ENCODE results near the gene CATSPERZ. TPM values are rescaled to one million over a fixed set of nuclear protein-coding genes. Genes with fewer than 3 reads are reported as not detected.
A peak's percentile ranks its signal among the peaks of the same experiment; 100 is the strongest.

The CATSPERZ gene
- total RNA-seq, 1 donor from 2014 or later: 0.29 TPM

DNA sequence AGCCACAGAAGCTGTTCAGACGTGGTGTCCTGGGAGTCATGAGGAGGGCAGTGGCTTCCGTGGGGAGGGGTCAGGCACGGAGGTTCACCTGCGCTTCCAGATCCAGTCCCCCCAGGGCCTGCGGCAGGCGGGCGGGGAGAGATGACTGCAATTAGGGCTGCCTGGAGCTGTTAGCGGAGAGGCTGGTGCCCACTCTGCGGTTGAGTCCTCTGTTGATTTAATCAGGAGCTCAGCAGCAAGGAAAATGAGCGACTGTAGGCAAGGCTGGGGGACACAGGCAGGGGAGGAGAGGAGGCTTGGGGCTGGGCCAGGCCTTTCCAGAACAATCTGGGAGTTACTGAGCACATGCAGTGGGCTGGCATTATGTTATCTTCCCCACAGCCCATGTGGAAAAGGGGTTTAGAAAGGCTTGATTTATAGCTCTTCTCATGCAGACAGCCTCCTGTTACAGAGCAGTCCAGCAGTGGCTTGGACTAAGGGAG is 35.7 kb upstream of the CATSPERZ start:
- no peak for DNase-seq (ENCODE audit: low spot score)

DNA sequence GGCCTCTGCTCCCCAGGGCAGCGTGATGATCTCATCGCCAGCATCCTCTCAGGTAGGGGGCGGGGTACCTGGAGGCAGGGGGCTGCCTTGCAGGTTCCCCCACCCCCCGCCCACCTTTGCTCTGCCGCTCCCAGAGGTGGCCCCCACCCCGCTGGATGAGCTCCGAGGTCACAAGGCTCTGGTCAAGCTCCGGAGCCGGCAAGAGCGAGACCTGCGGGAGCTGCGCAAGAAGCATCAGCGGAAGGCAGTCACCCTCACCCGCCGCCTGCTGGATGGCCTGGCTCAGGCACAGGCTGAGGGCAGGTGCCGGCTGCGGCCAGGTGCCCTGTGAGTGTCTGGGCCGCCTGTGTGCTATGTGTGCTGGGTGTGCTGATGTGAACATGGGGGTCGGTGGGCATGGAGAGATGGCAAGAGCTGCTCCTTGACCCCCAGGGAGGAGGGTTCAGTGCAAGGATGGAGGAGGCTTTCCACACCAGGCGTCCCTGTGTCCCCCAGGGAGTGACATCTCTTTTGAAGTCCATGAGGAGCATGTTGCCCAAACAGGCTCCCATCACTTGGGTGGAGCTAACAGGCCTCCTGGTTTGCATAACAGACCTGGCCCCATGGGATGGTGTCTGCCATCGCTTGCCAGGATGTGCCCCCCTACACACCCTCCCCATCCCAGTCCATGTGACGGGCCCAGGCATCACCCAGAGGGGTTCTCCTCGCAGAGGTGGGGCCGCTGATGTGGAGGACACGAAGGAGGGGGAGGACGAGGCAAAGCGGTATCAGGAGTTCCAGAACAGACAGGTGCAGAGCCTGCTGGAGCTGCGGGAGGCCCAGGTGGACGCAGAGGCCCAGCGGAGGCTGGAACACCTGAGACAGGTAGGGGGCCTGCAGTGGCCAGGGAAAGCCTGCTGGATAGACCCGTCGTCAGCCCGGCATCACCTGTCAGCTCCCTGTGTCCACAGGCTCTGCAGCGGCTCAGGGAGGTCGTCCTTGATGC is 34.7 kb upstream of the CATSPERZ start:
- DNase-seq (ENCODE audit: low spot score): no peak

DNA sequence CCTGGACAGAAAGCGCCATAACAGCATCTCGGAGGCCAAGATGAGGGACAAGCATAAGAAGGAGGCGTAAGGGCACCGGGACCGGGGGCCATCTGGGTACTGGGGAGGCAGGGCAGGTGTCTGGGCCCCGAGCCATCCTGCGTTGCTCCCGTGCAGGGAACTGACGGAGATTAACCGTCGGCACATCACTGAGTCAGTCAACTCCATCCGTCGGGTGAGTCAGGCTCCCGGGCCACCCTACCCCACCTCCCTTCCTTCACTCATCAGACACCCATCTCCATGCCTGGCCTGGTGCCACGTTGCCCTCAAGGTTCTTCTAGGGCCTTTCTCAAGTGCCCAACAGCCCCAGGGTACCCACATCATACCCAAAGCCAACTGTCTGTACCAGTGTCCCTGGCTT is 33.8 kb upstream of the CATSPERZ start:
- DNase-seq (ENCODE audit: low spot score): no peak

DNA sequence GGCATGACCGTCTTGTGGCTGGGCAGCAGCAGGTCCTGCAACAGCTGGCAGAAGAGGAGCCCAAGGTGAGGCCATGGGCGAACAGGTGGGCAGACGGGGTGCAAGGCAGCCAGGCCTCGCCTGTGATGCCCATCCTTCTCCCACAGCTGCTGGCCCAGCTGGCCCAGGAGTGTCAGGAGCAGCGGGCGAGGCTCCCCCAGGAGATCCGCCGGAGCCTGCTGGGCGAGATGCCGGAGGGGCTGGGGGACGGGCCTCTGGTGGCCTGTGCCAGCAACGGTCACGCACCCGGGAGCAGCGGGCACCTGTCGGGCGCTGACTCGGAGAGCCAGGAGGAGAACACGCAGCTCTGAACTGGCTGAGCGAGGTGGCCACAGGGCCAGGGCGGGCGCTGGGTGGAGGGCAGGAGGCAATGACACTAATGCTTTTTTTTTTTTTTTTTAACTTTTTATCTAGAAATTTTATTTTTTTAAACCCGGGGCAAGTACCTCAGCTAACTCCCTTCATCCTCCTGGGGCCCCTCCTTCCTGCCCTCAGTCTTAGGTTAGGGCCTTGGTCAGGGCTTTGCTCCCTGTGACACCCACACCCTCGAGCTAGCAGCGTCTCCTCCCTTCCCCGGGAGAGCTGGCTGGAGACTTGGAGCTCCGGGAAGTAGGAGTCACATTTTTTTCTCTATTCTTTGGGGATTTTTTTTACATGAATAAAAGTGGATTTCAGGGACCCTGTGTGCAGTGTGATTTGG is 32.8 kb upstream of the CATSPERZ start:
- no peak for DNase-seq (ENCODE audit: low spot score)

DNA sequence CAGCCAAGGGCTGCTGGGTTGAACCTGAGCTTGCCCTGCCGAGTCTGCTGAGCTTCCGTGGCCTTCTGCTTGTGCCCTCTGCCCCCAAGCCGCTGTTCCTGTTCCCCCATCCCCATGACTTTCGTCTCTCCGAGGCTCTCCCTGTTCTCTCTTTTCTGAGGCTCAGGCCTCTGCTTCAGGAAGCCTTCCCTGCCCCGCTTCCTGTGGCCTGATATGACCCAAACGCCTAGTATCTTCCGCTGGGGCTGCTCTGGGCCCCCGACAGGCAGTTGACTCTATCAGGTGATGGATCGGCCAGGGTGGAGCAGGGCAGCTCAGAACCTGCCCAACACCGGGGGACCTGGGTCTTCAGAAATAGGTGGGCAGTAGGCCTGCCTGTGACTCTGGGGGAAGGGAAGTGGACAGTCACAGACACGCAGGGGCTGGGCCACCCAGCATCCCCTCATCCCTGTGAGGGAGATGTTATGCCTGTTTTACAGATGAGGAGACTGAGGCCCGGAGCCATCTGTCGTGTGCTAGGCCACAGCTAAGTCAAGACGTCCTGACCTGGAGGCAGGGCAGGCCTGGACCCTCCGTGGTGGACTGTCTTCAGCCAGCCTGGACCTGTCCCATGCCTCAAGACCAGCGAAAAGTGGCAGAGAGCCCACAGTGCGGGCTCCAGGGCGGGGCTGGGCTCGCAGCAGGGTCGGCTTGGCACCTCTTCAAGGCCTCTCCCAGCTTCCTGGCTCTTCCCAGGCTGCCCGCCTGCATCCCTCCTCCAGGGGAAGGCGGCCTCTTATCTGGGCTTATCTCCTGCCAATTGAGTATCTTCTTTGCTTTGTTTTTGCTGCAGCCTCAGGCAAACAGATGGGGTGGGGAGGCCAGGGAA is 31.9 kb upstream of the CATSPERZ start:
- peak; percentile 73 for DNase-seq (ENCODE audit: low spot score)

DNA sequence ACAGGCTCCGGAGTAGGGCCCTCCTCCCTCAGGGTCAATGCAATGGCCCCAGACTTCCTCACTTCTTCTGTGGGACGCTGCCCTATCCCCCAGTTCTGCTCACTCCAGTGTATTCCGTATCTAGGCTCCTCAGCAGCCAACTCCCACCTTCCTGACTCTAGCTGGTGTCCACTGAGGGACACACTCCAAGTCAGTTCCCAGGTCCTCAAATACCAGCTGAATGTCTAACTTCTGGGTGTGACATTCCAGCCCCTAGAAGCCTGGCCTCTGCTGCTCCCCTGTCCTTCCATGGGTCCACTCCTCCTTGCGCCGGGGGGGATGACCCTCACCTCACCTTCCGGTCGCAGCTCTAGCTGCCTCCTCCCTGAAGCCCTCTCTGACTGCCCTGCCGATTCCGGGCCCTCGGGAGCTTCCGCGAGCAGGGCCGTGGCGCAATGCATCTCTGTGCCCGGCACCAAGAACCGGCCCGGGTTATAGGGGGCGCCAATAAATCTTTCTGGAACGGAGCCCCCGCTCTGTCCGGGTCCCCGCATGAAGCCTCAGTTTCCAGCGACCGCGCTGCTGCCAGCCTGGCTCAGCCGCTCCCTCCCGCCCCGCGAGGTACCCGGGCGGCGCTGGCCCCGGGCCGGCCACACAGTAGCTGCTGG is 31.1 kb upstream of the CATSPERZ start:
- DNase-seq (ENCODE audit: low spot score): peak; percentile 47

DNA sequence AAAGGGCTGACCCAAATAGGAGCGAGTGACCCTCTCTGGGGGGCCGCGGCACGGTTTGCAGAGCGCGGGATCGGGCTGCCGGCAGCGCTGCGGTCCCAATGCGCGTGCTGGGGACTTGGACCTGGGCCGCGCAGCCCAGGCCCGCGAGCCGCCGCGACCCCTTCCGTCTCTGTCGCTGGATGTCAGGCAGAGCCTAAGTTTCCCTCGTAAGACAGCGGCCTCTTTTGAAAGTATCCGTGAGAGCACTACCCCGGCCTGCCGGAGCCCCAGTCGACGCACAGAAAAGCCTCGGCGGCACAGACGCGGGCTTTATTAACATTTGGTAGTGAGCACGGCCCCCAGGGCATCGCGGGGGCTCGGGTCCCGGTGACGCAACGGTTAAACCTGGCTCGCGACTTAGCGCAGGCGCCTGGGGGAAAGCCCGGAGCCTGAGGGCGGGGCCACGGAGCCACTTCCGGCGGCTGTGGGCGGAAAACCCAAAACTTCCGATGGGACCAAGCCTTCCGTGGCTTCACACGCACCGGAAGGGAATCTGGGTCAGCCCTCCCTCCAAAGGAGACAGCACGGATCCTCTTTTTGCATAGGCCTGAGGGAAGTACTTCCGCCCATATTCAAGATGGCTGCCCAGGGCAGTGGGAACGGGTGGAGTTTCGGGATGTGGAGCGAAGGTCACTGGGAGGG is 30.5 kb upstream of the CATSPERZ start:
- peak; percentile 98 for DNase-seq (ENCODE audit: low spot score)

DNA sequence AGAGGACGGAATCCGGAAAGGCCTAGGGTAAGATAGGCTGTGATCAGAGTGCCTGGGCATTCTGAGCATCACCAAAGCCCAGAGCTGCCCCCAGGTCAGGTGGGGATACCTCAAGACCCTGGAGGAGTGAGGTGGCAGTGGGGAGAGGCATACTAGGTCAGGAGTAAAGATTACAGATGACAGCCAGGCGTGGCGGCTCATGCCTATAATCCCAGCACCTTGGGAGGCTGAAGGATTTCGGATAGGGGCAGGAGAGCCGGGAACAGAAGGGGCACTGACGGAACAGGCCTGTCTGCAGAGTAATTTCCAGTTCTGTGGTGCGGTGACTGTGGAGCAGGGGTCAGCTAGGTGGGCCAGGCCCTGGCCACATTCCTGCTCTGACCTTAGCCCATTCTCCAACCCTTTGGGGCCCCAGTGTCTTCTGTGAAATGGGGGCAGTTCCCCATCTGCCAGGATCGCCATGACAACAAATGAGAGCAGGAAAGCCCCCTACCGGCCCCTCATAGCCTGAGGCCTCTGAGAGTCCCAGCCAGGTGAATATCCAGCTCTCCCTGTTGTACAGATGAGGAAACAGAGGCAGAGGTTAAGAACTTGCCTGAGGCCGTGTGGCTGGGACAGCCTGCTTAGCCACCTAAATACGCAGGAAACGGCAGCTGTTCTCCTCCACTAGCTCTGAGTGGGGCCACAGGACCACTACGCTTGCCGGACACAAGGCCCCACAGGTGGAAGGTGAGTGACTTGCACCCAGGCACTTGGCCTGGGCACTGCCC is 24.9 kb upstream of the CATSPERZ start:
- DNase-seq (ENCODE audit: low spot score): no peak

DNA sequence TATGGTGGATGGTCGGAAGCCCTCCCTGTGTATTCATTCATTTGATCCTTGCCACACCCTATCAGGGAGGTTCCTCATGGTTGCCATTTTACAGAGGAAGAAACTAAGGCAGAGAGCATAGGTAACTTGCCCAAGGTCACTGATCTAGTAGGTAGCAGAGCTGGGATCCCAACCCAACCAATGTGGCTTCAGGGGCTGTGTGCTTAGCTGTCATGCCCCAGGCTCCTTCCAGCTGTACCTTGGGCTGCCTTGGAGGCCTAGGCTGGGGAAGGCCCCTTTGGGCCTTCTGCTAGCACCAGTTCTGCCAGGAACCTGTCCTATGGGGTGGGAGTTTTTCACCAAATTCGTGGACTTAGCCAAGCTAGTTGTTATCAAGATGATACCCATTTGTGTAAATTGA is 24.3 kb upstream of the CATSPERZ start:
- no peak for DNase-seq (ENCODE audit: low spot score)

DNA sequence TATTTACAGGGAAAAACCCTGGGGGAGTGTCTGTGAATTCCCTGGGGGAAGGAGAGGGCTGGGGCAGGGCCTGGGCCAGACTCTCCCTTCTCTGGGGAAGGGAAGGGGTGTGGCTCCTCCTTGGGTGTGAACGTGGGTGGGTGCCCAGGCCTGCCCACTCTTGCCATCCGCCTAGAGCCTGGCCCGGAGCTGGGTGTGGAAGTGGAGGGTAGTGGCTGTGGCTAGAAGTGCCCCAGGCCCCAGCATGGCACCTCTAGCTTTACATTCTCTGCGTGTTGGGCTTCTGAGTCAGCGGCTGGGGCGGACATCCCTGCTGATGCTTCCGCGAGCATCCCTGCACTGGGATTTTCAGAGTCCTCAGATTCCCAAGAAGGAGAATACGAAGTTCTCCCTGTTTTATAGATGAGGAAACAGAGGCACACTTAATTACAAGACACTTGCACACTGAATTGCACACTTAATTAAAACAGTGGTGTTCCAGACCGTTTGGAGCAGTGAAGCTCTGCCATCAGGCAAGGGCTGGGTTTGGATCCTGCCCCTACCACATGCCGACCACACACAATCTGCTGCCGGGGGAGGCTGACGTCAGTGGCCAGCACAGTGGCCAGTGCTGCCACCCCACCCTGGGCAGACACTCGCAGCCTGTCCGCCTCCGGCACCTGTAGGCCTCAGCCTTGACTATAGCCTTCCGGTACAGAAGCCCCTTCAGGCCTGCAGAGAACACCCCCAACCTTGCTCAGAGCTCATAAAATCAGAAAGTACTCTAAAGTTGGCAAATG is 23.3 kb upstream of the CATSPERZ start:
- no peak for DNase-seq (ENCODE audit: low spot score)

DNA sequence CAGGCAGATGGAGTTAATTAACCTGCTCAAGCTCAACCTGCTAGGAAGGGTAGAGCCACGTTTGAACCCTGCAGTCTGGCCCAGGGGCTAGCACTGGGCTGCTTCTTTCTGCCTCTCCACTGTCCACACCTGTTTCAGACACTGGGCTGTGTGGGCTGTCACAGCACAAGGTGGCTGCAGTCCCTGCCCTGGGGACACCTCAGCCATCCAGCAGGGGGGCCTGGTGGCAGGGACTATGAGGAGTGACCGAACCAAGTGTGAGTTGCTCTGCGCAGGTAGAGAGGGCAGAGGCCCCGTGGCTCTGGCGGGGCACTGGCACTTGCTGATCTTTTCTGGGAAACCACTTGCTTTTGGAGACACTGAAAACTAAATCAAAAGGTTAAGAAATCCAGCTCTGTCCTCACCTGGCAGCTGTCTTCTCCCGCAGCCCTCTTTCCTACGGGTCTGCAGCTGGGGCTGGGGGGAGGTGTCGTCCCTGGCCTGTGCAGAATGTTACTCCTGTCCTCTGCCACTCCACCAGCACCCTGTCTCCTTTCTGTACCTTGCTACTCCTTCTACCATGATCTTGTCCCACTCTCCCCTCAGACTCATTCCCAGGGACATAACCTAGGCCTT is 21.5 kb upstream of the CATSPERZ start:
- DNase-seq (ENCODE audit: low spot score): no peak

DNA sequence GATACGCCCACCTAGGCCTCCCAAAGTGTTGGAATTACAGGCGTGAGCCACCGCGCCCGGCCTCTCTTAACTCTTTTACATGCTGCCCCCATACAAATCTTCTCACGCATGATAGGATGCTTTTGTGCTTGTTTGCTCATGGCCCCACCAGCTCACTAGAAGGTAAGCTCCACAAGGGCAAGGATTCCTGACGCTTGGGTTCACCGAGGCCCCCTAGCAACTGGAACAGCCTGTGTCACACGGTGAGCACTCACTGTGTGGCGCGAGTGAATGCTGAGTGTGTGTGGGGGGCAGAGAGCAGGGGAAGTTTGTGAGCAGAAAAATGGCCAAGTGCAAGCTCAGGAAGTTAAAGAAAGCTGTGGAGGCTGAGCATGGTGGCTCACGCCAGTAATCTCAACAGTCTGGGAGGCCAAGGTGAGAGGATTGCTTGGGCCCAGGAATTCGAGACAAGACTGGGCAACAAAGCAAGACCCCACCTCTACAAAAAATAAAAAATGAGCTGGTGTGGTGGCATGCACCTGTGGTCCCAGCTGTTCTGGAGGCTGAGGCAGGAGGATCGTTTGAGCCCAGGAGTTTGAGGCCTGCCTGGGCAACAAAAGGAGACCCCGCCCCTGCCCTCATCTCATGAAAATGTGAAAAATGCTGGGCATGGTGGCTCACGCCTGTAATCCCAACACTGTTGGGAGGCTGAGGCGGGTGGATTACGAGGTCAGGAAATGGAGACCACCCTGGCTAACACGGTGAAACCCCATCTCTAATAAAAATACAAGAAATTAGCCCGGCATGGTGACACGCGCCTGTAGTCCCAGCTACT is 18.0 kb upstream of the CATSPERZ start:
- no peak for DNase-seq (ENCODE audit: low spot score)

DNA sequence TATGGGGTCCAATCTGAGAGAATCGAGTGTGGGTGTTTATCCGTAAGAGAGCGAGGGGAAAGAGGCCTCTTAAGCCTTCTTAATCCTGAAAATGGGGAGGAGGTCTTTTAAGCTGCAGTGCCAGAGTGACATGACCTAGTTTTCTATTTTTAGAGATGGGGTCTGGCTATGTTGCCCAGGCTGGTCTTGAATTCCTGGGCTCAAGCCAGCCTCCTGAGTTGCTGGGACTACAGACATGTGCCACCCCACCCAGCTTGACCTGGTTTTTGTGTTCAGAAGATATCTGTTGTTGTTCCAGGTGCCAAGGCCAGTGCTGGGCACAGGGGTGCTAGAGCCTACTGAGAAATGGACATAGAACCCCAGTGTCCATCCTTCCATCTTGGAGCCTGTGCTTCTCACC is 17.1 kb upstream of the CATSPERZ start:
- no peak for DNase-seq (ENCODE audit: low spot score)

DNA sequence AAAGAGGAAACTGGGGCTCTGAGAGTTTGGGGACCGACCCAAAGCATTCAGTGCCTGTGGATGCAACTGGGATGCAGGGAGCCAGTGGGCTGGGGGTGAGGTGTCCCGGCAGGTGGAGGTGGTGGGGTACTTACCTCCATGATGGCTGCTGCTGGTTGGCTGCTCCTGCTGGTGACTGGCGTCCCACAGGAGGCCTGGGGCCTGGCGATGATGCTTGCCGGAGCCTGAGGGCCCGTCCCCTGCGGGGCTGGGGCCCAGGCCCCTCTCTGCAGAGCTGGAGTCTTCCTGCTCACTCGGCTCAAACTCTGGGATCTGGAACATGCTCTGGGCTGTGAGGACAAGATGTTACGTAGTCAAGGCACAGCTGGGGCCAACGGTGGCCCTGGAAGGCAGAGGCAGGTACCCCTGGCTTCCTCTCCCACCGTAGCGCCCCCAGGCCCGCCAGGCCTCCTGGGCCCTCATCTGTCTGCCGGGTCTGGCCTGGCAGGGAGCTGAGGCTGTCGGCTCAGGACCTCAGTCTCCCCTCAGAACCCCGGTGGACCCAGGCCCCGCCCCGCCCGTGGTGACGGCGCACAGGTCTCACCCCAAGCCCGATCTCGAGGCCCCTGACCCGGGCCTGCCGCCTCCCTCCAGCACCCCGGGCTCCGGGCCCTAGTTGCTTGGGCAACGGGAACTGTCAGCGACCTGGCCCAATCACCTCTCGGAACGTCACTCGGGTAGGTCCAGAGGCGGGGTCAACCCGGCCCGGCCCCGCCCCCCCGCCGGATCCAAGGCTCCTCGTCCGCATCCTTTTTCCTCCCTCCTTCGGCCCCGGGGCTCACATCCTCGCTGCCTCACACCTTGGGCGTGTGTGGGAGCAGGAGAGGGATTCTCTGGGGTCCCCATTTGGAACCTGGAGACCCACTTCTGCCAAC is 15.9 kb upstream of the CATSPERZ start, which contains the start of gene BAD:
Gene BAD, minus strand, starts transcription at position 618 of the 914 bp plus-strand sequence. Its CDS starts 297 bp downstream, at position 321.
- peak; percentile 96 for DNase-seq (ENCODE audit: low spot score)

DNA sequence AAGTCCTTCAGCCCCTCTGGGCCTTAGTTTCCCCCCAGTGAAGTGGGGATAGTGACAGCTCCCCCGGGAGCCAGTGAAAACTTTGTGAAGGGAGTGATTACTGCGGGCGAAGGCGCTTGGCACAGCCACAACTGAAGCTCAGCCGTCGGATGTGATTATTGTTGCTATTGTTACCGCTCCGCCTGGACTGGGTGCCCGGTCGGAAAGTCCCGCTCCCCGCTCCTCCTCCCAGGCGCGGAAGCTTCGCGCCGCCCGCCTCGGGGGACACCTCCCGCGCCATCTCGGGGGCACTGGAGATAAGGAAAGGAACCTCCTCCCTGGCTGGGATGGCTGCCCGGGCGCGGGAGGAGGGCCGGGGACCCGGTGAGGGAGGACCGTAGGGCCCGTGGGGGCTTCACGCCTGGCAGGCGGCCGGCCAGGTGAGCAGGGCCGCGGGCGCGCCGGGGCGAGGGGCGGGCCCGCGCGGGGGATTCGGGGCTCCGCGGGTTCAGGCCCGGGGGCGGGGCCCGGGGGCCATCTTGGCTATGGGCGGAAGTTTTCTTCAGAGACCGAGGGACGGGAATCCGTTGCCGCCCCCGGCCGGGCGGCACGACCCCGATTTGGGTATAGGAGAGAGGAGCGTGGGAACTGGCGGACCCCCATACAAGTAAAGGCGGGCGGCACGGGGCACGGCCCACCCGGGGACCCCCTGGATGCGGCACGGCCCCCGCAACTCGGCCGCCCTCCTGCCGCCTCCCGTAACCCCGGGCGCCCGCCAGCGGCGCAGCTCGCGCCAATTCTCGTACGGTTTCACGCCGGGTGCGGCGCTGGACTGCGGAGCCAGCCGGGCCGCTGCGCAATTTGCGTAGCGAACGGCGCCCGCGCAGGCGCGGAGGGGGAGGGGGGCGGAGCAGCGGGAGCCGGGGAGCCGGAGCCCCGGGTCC is 14.9 kb upstream of the CATSPERZ start, which contains the start of gene GPR137:
Gene GPR137, plus strand, starts transcription at position 887 of the 923 bp plus-strand sequence. CDS start 677 bp downstream, outside the sequence.
- peak; percentile 85 for DNase-seq (ENCODE audit: low spot score)
